Hindlimb muscle (tissue), 1 donor: Measurements from ENCODE around the gene MDFIC2. TPM values are rescaled to one million over a fixed set of nuclear protein-coding genes. Genes with fewer than 3 reads are reported as not detected.
"Not testable (repeated sequence)": the region's sequence is repeated elsewhere in the genome, so short reads cannot be mapped to it uniquely, and the experiment has no call there.

ENCODE experiments used
- DNase-seq: peaks from one replicate; pipeline ENCODE4 v3.0.0-alpha.2; 2013
- polyA plus RNA-seq: library from polyadenylated mRNA; unstranded; fragments of 120-200 nt; gene quantifications from one replicate; pipeline ENCODE4 v1.2.1, GENCODE V29; 2013; ENCODE audit not compliant: insufficient read length

The MDFIC2 gene
- not detected for polyA plus RNA-seq

DNA sequence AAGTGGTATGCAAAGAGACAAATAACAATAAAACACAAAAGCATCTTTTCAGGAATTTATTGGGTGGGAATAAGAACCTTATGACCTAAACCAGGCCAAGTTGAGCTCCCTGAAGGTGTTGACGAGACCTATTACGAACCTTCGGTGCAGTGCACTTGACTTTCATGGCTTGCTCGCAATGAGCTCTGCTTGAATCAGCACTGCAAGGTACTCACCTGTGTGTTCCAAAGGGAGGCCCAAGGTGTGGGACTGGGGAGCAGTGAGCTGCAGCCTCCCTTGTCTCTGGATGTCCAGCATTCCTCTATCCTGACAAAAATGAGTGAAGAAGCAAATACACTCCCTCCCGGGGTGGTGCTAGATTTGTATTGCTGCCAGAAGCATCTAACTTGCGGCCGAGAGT is at the start of gene MDFIC2:
Gene MDFIC2 (minus strand): TSS at position 303 of the 400 bp plus-strand sequence. CDS start 665 bp downstream, outside the sequence.
- no peak for DNase-seq

DNA sequence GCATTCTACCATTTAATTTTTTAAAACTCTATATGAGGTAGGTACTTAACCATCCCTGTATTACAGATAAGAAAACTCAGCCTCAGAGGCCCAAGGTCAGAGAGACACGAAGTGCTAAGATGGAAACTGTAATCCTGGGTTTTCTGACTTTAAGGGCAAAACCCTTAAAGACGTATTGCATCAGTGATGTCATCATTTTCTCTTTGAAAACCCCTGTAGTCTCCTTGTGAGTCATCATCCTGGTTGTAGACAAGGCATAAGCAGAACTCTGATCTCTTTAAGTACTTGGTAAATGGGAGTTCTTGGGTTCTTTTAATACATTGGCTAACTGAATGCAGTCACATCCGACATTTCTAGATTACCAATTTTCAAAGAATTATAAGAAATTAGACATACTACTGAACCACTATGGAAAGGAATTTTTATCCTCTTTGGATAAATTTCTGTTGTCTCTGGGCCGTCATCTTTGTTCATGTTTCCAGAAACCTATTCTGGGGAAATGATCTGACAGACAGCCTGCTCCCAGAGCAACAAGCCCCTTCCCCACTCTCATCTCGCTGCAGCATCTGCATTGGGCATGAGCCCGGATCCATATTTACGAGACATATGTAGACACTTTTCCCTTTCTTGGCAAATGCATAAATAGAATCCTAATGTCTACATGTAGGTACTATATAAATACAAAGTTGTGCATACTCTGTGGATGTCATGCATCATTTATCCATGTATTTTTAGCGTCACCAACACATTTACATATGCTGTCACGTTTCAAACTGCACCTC is 48.7 kb upstream of the MDFIC2 start:
- no peak for DNase-seq

DNA sequence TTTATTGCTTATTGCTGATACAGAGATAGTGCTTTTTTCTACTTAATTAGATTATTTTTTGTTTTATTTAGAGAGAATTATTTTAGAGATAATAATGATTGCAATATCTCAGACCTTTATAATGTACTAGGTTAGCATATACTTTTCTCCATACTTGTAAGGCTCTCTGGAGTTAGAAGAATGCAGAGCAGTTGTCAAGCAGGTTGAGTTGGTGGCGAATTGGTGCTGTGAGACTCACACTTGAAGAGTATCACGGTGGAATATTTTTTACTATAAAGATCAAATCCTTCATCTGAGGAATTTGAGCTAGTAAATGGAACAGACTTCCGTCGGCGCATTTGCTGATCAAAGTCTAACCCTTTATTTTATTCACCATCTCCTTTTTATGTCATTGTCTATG is 47.3 kb upstream of the MDFIC2 start:
- DNase-seq: no peak

DNA sequence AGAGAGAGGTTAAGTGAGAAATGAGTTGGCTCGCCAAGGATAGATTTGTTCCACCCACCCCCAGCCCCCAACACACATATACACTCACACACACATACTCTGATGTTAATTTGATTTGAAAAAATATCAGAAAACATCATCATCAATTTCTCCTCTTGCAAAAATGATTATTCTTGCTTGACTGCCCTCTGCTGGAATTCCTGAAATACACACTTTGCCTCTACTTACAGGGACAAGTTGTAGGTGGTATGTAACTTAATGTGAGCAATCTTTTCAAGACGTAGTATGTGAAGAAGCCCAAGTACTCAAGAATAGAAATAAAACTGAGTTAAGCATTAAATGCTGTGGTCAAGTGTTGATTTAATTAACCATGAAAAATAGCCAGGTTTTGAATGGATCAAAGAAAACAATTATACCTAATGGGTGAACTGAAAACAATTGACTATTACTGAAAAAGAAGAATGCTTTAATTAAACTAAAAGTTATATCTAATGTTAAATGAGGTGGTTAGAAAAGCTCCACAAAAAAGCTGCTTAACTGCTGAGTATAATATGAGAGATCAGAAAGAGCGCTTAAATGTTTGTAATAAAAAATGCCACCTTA is 46.6 kb upstream of the MDFIC2 start:
- peak; percentile 27 for DNase-seq

DNA sequence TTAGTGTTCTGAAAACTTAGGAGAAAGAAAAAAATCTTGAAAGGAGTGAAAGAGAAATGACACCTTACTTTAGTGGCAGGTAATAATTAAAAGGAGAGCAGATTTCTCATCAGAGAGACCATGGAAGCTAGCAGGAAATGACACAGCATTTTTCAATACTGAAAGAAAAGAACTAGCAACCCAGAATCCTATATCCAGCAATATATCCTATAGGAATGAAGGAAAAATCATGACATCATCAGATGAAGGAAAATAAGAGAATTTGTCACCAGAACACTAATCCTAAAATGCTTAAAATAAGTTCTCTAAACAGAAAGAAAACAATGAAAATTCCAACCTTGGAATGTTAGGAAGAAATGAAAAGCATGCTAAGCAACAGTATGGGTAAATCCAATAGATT is 39.8 kb upstream of the MDFIC2 start:
- DNase-seq: no peak

DNA sequence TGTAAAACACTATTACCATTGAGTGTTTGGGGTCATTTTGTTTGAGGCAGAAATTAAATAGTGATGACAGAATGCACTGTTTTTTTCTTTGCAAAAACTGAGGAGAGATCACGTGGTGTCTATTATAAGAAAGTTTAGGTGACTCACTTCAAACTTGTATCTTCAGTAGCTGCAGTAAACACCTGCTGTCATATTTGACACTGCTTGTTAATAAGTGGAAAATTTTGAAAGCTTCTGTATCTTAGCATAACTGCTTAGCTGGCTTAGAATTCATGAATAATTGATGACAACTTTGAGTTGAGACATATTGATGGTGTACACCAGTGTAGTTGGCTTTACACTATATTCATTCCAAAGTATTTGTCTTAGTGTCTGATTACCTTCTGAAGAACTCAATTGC is 29.7 kb upstream of the MDFIC2 start:
- no peak for DNase-seq

DNA sequence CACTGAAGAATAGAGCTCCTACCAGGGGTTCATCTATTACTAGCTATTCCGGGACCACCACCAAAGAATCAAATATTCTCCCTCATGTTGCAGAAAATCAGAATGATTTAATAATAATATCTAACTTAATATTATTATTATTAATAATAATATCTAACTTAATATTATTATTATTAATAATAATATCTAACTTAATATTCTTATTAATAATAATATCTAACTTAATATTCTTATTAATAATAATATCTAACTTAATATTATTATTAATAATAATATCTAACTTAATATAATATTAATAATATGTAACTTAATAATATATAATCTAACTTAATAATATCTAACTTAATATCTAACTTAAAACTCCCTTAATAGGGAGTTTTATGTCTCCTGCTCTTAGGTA is 24.4 kb upstream of the MDFIC2 start:
- DNase-seq: not testable (repeated sequence)

DNA sequence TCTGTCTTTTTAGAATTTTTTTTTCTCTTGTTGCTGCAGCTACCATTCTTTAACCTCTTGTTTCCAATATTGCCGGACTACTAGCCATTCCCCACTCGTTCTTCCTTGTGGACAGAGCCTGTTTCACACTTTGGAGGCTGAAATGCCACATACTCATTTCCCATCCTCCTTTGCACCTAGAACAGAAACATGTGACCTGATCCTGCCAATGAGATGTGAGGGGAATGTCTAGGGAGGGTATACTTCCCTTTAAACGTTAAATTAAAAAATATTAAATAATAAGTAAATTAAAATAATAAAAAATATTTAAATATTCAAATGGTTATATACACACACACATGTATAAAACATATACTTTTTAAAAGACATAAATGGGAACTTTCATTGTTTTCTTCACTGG is 20.6 kb upstream of the MDFIC2 start:
- no peak for DNase-seq

DNA sequence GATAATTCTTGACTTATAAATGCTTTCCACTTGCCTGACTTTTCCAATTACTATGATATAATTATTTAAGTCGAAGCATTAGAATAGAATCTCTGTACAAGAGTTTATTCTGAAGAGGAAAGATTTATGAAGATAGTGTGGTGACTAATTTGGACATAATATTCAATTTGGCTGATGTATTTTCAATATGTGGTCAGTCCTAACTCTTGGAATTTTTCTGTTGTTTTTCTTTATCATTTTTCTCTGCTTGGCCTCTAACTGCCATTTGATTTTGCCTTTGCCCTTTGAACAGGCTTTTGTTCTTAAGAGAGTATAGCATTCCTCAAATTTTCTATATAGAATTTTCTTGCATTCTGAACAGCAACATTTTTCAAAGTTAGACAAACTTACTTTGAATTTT is 2.6 kb upstream of the MDFIC2 start:
- DNase-seq: no peak

DNA sequence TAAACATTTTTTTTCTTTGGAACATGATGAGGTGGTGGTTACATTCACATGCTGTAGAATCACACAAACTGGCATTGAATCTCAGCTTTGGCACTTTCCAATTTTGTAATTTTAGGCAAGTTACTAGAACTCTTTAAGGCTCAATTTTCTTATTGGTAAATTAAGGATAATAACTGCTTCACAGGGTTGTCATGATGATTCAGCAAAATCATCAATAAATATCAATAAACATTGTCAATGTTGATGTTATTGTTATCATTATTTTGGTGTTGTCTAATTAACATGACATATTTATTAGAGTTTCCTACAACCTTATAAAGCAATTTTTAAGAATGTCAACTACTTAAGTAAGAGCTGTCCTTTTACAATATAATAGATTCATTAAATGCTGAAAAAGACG is 1.6 kb downstream of the MDFIC2 start:
- no peak for DNase-seq

DNA sequence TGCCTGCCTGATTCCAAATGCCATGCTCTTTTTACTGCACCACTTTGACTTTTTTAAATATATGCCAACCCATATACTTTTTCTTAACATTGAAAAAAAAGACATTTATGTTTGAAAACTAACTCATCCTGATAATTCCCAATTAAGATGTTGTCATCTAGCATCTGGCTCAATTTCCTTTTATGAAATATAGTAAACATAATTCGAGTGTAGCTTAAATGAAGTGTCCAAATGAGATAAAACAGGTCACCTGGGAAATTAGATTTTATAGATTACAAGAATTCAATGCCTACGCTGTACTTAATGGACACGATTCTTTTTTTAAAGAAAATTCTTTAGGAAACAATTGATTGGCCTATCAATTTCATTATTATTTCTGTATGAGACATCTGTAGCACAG is 2.8 kb downstream of the MDFIC2 start:
- DNase-seq: no peak

DNA sequence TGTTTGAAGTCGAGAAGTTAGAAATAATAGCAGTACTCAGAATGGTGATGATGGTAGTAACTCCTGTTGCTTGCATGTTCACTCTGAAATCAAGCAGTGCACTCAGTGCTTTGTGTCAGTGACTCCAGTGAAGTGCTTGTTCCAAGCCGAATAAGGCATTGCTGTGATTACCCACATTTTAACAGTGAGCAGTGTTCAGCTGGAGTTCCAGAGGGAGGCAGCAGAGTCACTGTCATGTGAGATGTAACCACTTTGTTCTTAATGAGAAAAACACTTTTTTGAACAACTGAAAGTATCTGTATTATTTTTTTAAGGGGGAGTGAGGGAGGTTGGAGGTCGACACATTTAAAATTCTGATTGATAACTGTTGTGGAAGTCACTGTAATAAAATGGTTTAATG is 3.7 kb downstream of the MDFIC2 start:
- DNase-seq: peak; percentile 15

DNA sequence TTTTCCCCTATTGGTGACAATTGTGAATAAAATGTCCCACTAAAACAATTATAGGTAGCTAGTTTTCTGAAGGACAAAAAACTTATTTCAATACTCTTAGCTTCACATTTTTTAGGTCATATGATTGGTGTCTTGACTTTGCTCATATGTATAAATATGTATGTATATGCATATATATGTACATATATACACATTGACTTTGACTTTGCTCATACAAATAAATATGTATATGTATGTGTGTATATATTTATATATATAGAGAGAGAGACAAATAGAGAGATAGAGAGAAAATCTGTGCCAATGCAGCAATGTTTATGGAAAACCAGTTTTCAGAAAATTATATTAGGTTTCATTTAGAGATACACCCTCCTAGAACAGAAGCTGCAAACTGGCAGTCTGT is 5.7 kb downstream of the MDFIC2 start:
- DNase-seq: no peak

DNA sequence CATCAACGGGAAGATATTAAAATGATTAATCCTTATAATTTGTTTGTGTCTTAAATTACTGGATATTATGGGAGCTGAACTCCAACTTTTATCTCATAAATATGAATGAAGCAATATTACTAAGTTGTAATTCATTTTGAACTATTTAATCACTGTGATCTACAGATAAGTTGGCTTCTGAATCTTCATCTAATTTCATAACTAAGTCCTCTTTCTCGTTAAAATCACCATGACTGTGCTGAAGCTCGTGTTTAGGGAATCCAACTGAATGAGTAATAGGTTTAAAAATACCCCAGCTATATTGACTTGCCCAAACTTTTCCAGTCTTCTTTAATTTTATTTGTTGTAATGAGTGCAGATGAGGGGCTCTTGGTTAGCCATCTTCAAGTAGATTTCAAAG is 14.1 kb downstream of the MDFIC2 start:
- no peak for DNase-seq

DNA sequence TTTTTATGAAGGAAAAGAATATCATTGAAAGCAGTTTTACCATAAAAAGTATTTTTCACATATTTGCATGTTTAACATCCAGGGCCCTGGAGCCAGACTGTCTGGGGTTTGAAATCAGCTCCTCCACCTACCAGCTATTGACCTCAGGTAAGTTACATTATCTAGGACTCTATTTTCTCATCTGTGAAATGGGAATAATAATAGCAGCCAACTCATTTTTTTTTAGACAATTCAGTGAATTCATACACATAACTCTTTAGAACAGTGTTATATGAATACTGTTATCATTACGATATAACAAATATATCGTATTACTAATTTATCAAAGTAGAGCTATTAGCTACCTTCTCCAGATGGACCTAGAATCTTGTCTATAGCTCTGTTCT is 21.3 kb downstream of the MDFIC2 start:
- no peak for DNase-seq

DNA sequence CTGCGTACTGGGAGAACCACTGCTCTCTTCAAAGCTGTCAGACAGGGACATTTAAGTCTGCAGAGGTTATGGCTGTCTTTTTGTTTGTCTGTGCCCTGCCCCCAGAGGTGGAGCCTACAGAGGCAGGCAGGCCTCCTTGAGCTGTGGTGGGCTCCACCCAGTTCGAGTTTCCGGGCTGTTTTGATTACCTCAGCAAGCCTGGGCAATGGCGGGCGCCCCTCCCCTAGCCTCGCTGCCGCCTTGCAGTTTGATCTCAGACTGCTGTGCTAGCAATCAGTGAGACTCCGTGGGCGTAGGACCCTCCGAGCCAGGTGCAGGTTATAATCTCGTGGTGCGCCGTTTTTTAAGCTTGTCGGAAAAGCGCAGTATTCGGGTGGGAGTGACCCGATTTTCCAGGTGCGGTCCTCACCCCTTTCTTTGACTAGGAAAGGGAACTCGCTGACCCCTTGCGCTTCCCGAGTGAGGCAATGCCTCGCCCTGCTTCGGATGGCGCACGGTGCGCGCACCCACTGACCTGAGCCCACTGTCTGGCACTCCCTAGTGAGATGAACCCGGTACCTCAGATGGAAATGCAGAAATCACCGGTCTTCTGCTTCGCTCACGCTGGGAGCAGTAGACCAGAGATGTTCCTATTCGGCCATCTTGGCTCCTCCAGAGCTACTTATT is 21.9 kb downstream of the MDFIC2 start:
- DNase-seq: not testable (repeated sequence)

DNA sequence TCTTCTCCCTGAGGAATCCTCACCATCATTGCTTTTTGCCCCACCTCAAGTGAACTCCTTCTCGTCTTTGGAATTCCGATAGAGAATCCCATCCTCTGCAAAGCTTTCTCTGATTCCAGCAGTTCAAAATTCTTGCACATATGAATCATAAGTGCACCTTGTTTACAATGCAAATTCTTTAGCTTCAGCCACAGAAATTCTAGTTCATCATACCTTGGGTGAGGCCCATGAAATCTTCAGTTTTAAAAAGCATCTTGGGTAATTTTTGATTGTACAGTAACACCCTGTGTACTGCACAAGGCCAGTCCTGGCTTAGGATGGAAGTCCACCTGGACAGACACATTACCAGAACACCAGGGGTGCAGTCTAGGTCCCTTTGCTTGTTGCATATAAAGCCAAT is 30.8 kb downstream of the MDFIC2 start:
- no peak for DNase-seq

DNA sequence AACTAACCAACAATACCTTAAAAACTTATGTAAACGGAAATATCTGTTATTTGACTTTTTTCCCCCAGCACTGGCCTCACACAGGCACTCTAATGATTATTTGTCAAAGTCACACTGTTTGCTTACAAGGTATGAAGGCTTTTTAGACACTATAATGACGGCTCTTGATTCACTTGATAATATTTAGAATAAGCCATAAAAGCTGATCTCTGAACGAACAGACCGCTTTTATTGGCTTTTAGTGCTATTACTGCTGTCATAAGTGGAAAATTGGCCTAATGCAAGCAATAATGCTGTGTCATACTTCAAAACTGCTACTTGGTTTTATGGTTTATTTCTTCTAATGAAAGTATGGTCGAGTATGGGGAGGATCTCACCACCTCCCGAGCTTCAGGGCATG is 35.1 kb downstream of the MDFIC2 start:
- DNase-seq: no peak

DNA sequence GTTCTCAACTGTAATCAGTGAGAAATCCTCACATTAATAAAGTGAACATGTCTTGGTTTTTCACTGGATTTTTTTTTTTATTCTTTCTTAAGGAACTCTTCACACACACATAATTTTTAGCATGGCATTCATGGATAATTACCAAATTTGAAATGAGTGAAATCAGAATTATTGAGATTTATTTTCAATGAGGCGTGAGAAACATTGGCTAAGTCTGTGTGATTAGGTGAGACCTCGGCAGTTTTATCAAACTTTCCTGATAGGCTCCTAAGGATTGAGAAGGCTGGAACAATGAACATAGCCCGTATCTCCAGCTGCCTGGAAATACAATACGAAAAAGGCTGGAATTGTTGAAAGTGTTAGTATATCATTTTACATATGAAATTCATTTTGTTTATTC is 35.5 kb downstream of the MDFIC2 start:
- no peak for DNase-seq

DNA sequence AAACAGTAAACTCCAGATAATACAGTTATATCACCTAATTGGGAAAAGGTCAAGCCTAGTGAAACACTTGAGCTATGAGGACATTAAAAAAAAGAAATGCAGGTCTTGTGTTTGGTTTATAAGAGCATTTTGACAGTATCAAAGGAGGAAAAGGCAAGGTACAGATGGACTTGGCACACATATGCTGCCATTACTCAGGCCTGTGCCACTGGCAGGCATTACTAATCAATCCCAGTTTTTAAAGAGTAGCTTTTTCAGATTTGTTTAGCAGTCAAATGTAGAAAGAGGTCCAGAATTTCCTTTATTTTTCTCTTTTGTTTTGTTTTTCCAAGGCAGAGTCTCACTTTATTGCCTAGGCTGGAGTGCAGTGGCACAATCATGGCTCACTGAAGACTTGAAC is 38.9 kb downstream of the MDFIC2 start:
- DNase-seq: no peak

DNA sequence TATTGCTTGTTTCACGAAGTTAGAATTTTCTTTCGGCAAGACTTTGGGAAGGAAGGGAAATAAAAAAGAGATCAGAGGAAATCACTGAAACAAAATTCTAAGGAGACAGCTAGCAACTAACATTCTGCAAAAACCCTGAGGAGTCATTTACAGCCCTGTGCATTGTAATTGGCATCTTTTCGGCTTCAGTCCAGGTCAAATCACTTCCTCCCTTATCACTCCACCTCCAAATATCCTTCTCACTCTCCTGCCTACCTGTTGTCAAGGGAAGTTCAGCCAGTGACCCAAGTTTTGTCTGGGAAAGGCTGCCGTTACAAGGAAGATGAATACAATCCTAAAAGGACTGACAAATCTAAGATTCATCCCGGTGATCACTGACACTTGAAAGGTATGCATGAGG is 39.6 kb downstream of the MDFIC2 start:
- no peak for DNase-seq

DNA sequence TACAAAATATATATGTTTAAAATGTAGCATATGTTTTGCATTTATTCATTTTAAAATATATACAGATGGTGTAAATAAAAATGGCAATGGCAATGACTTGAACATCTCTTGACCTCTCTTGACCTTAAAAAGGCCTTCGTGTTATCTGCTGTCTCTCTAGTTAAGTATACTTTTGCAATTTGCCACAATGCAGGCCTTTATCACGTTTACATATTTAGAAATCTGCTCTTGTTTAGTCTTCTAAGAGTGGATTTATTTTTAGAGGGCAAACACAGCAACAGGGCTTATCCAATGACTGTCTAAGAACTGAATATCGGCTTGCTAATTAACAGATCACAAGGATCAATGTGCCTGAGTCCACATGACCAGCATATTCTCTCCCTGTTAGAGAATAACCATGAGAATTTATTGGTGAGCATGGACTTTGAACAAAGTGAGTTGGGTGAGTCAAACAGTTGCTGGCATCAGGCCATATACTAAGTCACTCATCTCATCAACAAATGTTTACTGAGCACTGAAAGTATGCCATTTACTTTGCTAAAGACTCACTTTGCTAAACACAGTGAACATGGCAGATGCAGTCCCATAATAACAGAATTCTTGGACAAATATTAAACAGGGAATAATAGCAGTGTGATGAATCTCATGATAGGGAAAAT is 48.2 kb downstream of the MDFIC2 start:
- DNase-seq: no peak

DNA sequence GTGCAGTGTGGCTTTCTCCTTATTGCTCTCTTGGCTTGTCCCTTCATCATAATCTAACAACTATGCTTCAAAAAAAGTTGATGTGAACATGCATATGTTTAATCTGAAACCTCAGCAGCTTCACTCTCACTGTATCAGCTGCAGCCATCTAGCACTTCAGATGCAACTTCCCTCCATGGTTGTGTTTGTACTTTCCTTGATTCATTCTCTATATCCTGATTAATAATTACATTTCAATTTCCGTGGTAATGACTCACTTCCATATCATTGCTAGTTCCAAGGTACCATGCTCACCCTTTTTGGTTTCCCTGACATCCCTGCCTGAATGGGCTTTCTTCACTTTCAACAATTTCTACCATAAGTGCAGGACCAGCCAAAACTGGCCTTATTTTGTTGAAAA is 51.2 kb downstream of the MDFIC2 start:
- DNase-seq: no peak
